H1 (cell line): ENCODE results near the gene MRPL40. TPM values are rescaled to one million over a fixed set of nuclear protein-coding genes. Genes with fewer than 3 reads are reported as not detected.

Experiments
- HDAC2 ChIP-seq, 2 experiments: fragments of 300-600 bp in 1 of 2; sonication (generic) in 1 of 2; IDR thresholded peaks; 2 replicates each; pipeline ENCODE4 v1.6.1; 2011 to 2012; ENCODE audit warnings: low read depth in 2 of 2, low read length in 2 of 2, mild to moderate bottlenecking in 2 of 2, moderate library complexity in 2 of 2, borderline replicate concordance in 1 of 2, inconsistent platforms in 1 of 2
- ZNF274 ChIP-seq: IDR thresholded peaks from 2 replicates; pipeline ENCODE4 v1.7.0; 2012; ENCODE audit warnings: low read length, borderline replicate concordance; ENCODE audit errors: extremely low read depth
- polyA plus RNA-seq, 7 experiments: library from polyadenylated mRNA; depleted of rRNA in 3 of 7; stranded (reverse) in 5 of 7; unstranded in 2 of 7; fragments of >200 nt in 5 of 7; fragments of 200-250 nt in 2 of 7; gene quantifications; 1 replicate in 5 of 7; 2 replicates in 1 of 7; 4 replicates in 1 of 7; pipeline versions ENCODE4 v1.2.1 to v1.2.3, GENCODE V29; 2011 to 2013; ENCODE audit warnings: missing spikeins in 2 of 7, mixed read lengths in 2 of 7
- total RNA-seq: library from RNA; stranded (reverse); fragmentation: NEBNext Ultra II Directional; extraction: Animal tissue kit (Norgen Biotek cat#: 25700); gene quantifications from 2 replicates; pipeline ENCODE4 v1.2.1, GENCODE V29; 2021
- TF ChIP-seq, protein P1 (sequence below): fragments of 300-600 bp; sonication (generic); IDR thresholded peaks from 2 replicates; pipeline ENCODE4 v1.7.1; 2012; ENCODE audit warnings: low read length, moderate library complexity, mild to moderate bottlenecking, inconsistent platforms; ENCODE audit not compliant: insufficient replicate concordance

The MRPL40 gene
- total and polyA plus RNA-seq, 2 of the 8 experiments (the other 6 are each of a cell fraction or from before 2014, with no cell fraction given): 12.4 to 14.5 TPM

DNA sequence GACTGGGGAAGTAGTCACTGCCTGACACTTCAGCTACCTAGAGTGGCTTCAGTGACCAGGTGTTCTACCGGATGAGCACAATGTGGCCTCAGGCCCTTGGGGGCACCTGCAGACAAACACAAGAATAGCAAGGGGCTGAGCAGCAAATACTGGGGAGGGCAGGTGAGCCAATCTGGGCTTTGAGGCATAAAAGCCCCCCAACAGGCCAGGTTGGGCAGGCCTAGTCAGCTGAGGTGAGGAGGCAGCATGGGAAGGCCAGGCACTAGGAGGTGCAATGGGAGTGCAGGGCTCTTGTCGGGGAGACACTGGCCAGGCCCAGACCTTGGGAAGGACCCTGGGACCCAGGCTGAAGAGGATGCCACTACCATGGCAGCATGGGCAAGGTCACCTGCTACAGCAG, 37.7 kb downstream of the MRPL40 start (continued):
- TF ChIP-seq, protein P1, sequence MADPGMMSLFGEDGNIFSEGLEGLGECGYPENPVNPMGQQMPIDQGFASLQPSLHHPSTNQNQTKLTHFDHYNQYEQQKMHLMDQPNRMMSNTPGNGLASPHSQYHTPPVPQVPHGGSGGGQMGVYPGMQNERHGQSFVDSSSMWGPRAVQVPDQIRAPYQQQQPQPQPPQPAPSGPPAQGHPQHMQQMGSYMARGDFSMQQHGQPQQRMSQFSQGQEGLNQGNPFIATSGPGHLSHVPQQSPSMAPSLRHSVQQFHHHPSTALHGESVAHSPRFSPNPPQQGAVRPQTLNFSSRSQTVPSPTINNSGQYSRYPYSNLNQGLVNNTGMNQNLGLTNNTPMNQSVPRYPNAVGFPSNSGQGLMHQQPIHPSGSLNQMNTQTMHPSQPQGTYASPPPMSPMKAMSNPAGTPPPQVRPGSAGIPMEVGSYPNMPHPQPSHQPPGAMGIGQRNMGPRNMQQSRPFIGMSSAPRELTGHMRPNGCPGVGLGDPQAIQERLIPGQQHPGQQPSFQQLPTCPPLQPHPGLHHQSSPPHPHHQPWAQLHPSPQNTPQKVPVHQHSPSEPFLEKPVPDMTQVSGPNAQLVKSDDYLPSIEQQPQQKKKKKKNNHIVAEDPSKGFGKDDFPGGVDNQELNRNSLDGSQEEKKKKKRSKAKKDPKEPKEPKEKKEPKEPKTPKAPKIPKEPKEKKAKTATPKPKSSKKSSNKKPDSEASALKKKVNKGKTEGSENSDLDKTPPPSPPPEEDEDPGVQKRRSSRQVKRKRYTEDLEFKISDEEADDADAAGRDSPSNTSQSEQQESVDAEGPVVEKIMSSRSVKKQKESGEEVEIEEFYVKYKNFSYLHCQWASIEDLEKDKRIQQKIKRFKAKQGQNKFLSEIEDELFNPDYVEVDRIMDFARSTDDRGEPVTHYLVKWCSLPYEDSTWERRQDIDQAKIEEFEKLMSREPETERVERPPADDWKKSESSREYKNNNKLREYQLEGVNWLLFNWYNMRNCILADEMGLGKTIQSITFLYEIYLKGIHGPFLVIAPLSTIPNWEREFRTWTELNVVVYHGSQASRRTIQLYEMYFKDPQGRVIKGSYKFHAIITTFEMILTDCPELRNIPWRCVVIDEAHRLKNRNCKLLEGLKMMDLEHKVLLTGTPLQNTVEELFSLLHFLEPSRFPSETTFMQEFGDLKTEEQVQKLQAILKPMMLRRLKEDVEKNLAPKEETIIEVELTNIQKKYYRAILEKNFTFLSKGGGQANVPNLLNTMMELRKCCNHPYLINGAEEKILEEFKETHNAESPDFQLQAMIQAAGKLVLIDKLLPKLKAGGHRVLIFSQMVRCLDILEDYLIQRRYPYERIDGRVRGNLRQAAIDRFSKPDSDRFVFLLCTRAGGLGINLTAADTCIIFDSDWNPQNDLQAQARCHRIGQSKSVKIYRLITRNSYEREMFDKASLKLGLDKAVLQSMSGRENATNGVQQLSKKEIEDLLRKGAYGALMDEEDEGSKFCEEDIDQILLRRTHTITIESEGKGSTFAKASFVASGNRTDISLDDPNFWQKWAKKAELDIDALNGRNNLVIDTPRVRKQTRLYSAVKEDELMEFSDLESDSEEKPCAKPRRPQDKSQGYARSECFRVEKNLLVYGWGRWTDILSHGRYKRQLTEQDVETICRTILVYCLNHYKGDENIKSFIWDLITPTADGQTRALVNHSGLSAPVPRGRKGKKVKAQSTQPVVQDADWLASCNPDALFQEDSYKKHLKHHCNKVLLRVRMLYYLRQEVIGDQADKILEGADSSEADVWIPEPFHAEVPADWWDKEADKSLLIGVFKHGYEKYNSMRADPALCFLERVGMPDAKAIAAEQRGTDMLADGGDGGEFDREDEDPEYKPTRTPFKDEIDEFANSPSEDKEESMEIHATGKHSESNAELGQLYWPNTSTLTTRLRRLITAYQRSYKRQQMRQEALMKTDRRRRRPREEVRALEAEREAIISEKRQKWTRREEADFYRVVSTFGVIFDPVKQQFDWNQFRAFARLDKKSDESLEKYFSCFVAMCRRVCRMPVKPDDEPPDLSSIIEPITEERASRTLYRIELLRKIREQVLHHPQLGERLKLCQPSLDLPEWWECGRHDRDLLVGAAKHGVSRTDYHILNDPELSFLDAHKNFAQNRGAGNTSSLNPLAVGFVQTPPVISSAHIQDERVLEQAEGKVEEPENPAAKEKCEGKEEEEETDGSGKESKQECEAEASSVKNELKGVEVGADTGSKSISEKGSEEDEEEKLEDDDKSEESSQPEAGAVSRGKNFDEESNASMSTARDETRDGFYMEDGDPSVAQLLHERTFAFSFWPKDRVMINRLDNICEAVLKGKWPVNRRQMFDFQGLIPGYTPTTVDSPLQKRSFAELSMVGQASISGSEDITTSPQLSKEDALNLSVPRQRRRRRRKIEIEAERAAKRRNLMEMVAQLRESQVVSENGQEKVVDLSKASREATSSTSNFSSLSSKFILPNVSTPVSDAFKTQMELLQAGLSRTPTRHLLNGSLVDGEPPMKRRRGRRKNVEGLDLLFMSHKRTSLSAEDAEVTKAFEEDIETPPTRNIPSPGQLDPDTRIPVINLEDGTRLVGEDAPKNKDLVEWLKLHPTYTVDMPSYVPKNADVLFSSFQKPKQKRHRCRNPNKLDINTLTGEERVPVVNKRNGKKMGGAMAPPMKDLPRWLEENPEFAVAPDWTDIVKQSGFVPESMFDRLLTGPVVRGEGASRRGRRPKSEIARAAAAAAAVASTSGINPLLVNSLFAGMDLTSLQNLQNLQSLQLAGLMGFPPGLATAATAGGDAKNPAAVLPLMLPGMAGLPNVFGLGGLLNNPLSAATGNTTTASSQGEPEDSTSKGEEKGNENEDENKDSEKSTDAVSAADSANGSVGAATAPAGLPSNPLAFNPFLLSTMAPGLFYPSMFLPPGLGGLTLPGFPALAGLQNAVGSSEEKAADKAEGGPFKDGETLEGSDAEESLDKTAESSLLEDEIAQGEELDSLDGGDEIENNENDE: no peak
- TF ChIP-seq HDAC2 (IDR thresholded peaks at IDR 0.05; ENCODE audit: borderline replicate concordance in 1 of 2, low read depth in 2 of 2, low read length in 2 of 2) (no peak), ZNF274 (no peak)
